ENCODE results near the gene GRIN2D.
A peak's percentile ranks its signal among the peaks of the same experiment; 100 is the strongest.
"Not testable (repeated sequence)": the region's sequence is repeated elsewhere in the genome, so short reads cannot be mapped to it uniquely, and the experiment has no call there.

Gene GRIN2D

GRCh38 chr19:48372904-48373303 is 20.6 kb upstream of the GRIN2D start:
- DNase-seq, result no peak

- DNase-seq, result no peak
Observed at GRCh38 chr19:48373567-48373966, 19.9 kb upstream of the GRIN2D start.

DNA sequence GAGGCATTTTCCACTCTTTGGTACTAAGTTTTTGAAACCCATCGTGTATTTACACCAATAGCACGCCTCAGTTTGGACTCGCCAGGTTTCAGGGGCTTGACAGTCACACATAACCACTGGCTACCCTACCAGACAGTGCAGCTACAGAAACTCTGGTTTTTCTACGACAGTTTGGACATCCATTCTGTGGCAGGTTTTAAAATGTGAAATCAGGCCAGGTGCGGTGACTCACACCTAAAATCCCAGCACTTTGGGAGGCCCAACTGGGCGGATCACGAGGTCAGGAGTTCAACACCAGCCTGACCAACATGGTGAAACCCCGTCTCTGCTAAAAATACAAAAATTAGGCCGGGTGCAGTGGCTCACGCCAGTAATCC is 15.3 kb upstream of the GRIN2D start:
- no peak for DNase-seq

DNA sequence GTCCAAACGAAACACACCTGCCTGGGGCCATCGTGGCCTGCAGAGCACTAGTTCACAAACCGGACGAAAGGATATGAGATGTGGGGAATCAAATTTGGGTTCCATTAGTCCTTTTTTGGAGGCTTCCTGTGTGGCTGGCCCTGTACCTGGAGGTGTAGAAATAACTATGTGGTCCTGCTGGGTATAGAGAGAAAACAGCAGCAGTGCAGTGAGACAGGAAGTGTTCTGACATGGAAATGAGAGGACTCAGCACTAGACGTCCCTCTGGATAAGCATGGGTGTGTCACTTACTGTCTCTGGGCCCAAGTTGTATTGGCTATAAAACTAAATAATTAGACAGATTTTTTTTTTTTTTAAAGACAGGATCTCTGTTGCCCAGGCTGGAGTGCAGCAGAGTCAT is 14.4 kb upstream of the GRIN2D start:
- no peak for DNase-seq

DNA sequence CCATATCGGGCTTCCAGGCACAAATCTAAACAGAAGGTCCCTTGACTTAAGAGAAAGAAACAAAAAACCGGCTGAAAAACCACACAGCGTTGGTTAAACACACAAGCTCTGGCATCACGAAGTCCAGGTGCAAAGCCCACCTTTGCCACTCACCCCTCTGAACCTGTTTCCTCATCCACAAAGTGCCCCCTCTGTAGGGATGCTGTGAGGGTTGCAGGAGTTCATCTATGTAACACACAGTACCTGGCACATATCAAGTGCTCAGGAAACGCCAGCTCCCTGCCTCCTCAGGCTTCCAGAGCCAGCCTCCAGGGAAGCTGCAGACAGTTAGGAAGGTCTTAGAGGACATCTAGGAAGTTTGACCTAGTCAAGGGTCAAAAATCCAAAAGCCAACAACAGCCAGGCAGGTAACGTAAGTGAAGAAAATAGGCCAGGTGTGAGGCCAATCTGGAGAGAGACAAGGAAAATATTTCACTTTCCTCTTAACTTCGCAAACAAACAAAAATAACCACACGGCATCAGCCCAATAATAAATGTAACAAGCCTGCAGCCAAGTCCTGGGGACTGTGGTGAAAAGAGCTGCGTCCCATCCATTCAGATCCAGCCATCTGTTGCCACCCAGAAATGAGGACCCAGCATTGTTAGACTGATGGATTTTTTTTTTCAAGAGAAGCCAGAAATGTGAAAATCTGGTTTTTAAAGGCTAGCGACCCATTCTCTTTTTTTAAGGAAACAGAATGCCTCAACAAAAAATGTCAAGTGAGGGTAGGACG is 12.1 kb upstream of the GRIN2D start:
- no peak for DNase-seq

GRCh38 chr19:48382286-48382685 is 11.2 kb upstream of the GRIN2D start:
- no peak for DNase-seq

- DNase-seq, result no peak
Observed at GRCh38 chr19:48385461-48386087, 7.9 kb upstream of the GRIN2D start.

GRCh38 chr19:48386981-48387380 is 6.5 kb upstream of the GRIN2D start:
- no peak for DNase-seq

GRCh38 chr19:48390188-48391099 is 3.0 kb upstream of the GRIN2D start:
- peak; percentile 64 to 68 for DNase-seq

DNA sequence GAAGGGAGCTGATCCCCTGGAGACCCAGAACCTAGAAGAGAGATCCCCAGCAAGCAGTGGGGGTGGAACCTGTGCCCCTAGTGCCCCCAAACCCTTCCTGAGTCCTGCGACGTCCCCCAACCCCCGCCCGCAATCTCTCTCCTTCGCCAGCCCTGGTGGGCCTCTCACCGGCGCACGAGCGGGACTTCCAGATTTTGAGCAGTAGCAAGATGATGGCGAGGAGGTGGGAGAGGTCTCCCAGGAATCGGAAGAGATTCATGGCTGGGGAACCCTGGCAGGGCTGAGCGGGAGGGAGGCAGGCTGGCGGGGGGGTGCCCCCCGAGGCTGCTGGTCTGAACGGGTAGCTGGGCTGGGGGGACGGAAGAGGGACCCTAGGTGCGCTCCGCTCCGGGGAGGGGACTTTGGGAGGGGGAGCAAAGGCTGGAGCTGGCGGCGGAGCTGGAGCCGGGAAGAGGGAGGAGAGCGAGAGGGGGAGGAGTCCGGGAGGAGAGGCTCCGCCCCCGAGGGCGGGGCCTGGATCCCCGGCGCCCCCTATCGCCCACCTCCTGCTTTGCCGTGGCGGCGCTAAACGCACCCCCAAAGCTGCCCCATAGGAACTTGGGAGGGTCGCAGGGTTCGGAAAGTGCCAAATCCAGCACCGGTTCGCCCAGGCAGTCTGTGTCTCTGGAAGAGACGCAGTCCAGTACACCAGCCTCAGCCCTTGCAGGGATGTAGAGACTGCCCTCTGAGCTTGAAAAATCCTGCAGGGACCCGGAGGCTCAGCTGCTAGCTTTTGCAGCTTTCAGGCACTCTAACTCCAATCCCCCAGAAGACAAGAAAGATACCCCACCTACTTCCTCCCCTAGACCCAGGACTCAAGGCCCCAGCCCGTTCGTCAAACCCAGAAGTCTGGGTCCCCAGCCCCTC is 2.1 kb upstream of the GRIN2D start, which contains the start of gene KDELR1:
TSS of gene KDELR1 (minus strand) at position 452 of the 906 bp plus-strand sequence. CDS start at position 259, 193 bp downstream.
- peak; percentile 69 to 73 for DNase-seq

GRCh38 chr19:48392006-48392344 is 1.5 kb upstream of the GRIN2D start:
- not testable (repeated sequence) for DNase-seq

- no peak for DNase-seq
Observed at GRCh38 chr19:48392860-48393558, 459 bp upstream of the GRIN2D start.

- DNase-seq, result peak; percentile 5 to 10
Observed at GRCh38 chr19:48394331-48395169, 1.1 kb downstream of the GRIN2D start.

GRCh38 chr19:48395170-48395455 is 1.6 kb downstream of the GRIN2D start:
- DNase-seq, result no peak

DNA sequence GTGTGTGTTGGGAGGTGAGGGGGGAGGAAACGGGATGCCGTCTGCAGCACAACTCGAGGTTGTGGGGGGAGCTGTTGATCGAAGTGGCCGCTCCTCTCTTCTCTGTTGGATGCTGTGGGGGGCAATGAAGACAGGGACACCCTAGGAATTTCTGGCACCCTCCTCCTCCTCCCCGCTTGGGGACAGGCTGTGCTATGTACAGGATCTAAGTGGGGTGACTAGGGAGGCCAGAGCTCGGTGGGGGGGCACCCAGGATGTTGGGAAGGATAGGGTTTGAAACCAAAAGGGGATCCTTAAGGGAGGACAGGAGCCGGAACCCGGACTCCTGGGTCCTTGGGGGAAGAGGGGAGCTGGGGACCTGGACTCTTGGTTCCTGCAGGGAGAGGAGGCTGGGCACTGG is 2.0 kb downstream of the GRIN2D start:
- DNase-seq, result no peak

DNA sequence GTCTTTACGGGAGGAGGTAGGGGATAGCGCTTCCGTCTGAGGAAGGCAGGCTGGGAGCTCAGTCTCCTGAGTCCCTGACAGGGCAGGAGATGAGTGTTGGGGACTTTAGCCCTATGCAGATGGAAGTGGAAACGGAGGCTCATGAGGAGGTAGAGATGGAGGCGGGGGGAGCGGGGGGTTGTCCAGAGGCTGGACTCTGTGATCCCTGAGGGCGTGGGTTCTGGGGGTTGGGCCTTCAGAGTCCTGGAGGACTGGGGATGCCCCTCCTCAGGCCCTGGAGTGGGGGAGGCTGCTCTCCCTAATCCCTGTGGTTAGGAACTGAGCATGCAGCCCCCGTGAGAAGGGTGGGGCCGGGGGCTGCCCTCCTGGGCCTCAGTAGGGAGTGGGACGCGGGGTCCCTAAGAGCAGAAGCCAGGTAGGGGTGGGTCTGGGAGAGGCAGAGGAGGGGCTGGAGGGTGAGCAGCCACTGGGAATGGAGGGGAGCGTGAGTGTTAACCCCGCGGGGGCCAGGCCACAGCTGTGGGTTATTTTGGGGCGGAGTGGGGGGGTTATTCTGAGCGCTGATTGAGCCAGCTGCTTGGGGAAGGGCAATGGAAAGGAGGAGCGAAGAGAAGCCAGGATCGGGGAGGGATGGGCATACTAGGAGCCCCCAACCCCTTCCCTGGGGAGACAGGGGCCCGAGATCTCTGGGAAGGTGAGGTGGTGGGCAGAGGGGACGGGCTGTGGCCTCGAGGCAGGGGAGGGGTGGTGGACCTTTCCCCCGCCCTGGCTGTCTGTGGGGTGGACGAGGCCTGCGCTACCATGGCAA is 2.8 kb downstream of the GRIN2D start:
- no peak for DNase-seq

- no peak for DNase-seq
Observed at GRCh38 chr19:48396824-48397176, 3.3 kb downstream of the GRIN2D start.

GRCh38 chr19:48397263-48398101 is 4.0 kb downstream of the GRIN2D start:
- DNase-seq, result no peak

DNA sequence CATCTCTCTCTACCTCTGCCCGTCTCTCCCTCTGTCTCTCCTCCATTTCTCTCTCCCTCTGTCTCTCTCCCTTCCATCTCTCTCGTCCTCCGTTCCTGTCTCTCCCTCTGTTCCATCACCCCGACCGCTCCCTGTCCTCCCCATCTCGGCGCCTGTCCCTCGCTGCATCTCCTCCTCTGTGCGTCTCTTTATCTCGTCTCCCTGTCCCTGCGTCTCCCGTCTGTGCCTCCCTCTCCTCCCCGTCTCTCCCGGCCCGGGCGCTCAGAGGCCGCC is 4.6 kb downstream of the GRIN2D start:
- peak in 1 of 2 experiments; percentile 25 for DNase-seq
